GM19099 (cell line): Measurements from ENCODE around the gene TRIM31.

Source experiments
- POLR2A ChIP-seq: IDR thresholded peaks from 3 replicates; pipeline ENCODE4 v1.6.1; 2011; ENCODE audit warnings: low read depth; ENCODE audit not compliant: insufficient read length; ENCODE audit errors: extremely low read depth

The TRIM31 gene

DNA sequence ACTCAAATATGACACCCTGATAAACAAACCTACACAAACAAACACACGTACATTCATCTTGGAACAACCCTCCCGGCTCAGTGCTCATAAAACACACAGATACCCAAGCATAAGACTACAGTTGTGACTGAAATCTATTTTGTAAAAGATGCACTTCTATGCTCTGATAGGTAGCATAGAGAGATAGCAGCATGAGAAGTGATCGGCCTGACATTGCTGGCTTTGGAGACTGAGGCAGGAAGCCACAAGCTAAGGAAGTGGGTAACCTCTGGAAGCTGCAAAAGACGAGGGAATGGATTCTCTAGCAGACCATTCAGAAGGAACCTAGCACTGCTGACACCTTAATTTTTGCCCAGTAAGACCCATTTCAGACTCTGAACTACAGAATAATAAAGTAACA, 35.7 kb downstream of the TRIM31 start:
- no peak for TF ChIP-seq POLR2A

DNA sequence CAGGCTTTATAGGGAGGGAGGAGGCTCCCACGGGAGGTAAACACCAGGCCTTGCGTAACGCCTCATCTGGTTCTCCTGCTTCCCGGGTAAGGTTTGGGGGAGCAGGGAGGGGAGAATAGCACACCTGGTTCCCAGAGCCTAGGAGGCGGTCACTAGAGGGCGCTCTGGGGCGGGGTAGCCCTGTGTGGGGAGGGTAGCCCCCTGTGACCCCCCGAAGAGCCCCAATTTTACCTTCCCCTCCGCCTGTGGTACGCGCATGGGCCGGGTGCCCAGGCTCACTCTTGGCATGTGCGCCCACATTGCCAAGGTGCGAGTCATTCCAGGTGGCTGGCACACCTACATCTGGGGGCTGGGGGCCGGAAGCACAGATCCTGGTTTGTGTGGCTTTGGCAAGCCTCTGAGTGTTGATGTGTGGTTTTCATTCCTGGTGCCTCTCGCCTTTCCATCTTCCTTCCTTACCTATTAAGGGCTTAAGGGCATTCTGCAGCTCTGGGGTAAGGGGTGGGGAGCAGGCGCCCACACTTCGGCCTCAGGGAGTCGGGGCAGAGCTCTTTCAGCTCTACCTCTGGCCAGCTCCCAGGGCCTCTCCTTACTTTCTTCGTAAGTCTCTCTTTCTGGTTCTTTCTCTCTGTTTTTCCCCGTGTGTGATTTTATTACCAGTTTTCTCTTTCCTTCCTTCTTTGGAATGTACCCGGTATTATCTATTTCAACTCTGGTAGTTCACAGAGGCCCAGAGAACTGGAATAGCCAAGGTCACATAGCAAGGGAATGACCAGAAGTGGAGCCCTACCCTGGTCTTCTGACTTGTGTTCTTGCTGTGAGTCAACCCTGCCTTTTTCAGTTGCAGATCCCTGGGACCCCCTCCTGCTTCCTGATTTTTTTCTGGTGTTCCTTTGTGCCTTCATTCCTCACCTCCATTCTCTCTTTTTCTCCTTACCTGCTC, 36.8 kb downstream of the TRIM31 start:
- TF ChIP-seq POLR2A, result no peak

DNA sequence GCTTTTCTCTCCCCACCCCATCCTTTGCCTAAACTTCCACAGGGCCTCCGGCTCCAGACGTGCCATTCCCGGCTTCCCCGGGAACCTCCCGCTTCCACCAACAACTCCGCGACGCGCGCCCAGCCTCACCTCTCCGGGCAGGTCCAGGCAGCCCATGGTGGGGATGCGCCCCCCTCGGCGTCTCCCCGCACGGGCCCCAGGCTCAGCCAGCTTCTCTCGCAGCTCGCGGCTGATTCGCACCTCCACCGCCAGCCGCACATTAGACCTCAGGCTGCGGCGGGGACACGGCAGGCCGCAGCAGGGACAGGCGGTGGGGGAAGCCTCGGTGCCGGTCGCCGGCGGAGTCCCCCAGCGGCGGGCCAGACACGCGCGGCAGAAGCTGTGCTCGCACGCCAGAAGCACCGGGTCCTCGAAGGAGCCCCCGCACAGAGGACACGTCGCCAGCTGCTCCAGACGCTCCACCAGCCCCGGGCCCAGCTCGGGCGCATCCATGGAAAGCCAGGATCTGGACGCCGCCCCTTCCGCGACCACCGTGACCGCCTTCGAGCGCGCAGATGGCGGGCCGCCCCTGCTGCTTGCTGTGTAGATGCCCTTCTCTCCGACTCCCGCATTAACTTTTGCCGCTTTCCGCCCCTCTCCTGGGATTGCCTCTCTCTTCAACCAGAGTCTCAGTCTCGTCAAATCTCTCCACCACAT, 37.6 kb downstream of the TRIM31 start, which contains the start of gene RNF39:
TSS of gene RNF39 (minus strand) at position 676 of the 696 bp plus-strand sequence. CDS start at position 492, 184 bp downstream.
- no peak for TF ChIP-seq POLR2A

DNA sequence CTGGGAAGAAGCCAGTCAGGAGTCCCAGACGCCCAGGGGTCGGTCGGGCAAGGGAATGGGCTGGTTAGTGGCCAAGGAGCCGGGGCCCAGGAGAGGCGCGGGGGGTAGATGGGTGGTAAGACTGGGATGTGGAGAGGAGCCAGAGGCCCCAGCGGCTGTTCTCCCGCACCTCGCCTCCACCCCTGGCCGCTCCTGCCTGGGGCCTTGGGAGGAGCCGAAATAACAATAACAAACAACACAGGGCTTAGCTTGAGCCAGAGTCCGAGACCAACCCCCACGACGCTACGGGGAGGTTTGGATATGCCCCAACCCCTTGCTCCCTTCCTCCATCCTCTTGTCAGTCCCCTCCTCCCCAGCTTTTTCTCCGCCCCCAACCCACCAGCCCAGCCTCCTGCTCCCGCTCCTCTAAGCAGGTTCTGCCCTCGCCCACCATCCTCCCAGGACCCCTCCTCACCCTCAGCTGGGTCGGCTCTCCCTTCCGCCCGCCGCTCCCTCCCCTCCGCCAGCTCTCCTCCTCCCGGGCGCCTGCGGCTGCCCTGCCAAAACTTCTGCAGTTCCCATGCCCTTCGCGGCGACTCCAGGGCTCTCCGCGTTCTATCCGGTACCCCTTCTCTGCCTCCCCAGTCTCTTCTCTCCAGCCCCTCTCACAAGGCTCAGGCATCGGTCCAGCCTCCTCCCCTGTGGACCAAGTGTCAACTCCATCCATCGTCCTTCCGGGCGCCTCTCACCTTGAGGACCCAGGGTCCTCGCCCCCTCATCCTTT, 38.4 kb downstream of the TRIM31 start:
- no peak for TF ChIP-seq POLR2A

DNA sequence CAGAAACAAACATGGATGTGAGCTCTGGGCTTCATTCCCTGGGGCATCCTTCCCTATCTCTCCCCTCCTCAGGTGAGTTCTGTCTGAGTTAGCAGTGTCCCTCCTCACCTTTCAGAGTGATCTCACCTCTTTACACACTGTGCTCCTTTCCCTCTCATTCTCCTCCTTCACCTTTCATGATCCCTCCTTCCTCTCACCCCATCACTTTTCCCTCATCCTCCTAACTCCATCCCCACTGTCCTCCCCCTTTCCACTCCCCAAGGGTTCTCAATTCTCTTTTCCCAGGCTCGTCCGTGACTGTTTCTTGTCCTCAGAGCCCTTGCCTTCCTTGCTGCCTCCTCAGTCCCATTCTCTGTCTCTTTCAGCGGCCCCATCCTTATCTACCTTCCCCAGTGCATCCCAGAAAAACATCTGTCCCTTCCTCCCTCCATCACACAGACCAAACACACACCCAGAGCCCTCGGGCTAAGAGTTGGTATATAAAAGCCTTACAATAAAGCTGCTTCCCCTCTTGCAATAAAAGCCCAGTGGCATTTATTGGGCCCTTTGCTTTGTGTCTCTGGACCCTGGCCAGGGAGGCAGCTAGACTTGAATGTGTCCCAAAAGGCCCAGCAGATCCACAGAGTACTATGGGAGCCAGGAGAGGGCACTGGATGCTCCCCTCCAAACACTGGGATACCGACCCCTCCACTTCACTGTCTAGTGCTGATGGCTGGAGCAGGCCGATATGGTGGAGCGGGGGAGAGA, 39.2 kb downstream of the TRIM31 start:
- TF ChIP-seq POLR2A, result no peak

DNA sequence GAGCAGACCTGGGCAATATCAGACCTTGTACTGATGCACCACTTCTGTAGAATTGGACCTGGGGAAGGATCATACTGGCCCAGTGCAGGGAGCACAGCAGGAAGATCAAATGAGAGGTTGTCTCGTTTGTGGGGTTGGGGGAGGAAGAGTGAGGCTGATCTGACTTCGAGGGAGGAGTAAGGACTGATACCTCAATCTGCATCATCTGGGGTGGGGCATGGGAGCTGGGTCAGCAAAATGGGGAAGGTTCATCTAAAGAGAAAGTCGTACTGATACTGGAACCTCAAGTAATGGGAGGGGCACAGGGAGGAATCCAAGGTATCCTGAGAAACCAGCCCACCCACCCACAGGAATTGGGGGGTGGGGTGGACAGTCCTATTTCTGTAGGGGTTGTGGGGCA, 41.0 kb downstream of the TRIM31 start:
- TF ChIP-seq POLR2A, result no peak

DNA sequence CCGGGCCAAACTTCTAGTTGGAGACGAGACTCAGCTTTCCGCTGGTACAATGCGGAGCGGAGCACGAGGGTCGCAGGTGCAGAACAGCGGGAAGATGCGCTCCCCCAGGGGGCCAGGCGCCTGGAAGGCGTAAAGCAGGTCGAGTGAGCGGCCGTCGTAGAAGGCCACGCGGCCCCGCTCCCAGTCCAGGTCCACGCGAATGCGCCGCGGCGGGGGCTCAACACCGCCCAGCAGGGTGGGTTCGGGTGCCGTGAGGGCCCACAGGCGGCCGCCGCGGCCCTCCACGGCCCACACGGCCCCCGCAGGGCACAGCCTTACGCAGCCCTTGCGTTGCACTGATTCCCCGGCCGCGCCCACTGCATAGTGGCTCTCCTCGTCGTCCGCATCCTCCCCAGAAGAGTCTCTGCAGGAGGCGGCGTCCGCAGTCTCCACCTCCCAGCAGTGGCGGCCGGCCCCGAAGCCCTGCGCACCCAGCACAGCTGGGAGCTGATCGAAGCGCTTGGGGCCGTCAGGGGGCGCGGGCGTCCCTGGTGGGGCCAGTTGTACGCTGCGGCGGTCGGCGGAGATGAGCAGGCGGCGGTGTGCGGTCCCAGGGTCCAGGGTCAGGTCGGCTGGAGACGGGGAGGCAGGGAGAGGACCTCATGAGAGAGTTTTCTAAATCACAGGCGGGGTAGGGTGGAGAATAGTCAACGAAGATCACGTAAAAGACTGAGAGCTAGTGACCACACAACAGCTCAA, 41.6 kb downstream of the TRIM31 start:
- TF ChIP-seq POLR2A, result no peak

DNA sequence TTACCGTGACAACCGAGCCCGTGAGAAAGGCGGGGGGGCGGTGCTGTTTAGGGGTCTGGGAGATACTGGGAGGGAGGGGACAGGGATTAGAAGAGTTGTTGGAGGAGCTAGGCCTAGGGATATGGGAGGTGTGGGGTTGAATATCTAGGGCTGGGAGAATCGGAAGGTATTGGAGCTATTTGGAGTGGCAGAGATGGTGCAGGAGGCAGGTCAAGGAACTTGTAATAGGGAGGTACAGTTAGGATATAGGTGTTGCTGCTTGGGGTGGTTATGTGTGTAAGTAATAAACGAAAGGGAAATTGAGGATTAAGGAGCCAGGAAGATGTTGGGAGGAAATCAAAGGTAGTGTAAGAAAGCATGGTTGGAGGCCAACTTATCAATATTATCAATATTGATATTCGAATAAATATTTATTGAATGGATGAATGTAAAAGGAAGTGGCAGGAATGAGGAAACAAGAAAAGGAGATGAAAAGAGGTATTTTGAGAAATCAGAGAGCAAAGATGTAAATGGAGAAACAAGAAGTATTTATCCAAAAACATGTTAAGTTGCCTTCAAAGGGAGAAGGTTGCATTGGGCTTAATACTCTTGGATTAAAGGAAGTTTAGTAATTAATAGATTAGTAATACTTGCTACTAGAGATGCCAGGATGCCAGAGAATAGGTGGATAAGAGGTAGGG, 45.3 kb downstream of the TRIM31 start:
- TF ChIP-seq POLR2A, result no peak

DNA sequence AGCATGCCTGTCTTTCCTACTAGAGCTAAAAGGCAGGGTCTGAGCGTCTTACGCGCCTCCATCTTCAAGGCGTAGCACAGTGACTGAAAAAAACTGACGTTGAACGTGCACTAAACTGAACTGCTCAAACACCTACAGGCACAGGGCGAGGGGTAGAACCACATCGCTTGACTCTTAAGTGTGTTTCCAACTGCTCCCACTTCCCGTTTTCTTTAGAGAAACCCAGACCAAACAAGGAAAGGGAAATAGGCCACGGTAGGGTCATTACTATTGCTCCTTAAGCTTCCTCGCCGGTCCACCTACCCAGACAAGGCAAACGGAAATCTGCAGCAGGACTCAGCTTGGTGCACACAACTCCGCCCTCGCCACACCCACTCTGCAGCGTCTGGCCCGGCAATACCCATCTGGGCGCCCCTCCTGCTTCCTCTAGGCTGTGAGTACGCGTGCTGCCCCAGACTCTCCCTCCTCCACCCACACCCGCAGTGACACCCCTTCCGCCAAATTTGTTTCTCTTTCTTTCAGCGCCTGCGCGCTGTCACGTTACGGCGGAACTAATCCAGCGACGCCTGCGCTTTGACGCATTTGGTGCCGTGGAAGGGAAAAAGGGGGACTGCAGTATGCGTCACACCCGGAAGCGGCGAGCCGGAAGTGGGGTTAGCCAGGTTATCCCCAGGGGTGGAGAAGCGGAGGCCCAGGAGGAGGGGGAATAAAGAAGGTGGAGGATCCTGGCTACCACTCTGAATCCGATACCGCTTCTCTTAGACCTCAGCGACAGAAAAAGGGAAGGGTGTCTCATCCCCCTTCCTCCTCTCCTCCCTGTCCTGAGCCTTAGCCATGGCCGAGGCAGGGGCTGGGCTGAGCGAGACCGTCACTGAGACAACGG, 46.1 kb downstream of the TRIM31 start, which contains the start of gene PPP1R11:
TSS of gene PPP1R11 (plus strand) at position 622 of the 883 bp plus-strand sequence. CDS start at position 835, 213 bp downstream.
- peak; percentile 92 for TF ChIP-seq POLR2A

DNA sequence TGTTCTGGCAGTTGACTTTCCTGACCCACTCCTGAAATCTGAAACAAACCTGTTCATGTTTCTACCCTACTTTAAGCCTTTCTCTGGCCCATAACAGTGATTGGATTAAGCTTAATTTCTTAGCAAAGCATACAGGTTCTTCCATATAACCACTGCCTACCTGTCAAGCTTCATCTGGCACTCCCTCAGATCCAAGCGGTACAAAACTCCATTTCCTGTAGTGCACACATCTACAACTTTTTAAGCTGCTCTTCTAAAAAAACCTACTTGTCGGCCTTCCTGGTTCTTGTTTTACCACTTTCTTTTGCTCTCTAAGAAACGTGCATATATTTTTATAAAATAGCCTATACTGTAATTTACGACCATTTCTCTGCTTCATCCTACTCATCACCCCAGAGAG, 46.8 kb downstream of the TRIM31 start:
- TF ChIP-seq POLR2A, result no peak

DNA sequence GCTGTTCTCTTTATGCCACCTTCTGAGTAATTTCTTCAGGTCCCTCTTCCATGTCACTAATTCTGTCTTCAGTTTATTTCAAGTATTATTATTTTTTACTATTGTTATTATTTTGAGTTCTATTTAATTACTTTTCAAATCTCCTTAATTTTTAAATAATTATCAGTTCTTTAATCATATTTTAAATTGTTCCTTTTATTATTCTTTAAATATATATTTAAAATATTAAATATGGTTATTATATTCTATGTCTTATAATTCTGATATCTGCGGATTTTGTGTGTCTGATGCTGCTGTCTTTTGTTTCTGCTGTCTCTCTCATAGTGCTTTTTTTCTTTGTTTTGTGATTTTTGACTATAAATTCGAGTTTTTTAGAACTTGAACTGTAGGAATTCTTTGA, 49.6 kb downstream of the TRIM31 start:
- no peak for TF ChIP-seq POLR2A

DNA sequence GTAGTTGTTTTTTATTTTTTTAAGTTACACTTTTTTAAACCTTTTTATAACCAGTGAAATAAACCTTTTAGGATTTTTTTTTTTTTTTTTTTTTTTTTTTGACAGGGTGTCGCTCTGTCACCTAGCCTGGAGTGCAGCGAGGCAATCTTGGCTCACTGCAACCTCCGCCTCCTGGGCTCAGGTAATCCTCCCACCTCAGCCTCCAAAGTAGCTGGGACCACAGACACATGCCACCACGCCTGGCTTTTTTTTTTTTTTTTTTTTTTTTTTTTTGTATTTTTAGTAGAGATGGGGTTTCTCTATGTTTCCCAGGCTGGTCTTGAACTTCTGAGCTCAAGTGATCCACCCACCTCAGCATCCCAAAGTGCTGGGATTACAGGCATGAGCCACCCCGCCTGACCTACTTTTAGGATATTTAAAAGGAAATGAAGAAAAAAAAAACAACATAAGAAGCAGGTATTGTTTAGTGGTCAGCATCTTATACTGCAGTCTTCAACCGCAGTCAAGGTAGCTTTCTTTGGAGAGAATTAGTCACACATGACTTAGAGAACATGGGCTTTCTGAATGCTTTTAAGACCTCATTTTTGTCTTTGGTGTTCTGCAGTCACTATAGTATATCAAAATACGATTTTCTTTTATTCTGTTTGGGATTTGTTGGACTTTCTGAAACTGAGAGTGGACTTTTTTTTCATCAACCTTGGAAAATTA, 50.3 kb downstream of the TRIM31 start:
- TF ChIP-seq POLR2A, result no peak
